Large intestine (tissue), 3 donors: Measurements from ENCODE around the gene COLQ. TPM values are rescaled to one million over a fixed set of nuclear protein-coding genes. Genes with fewer than 3 reads are reported as not detected.
"Not testable (repeated sequence)": the region's sequence is repeated elsewhere in the genome, so short reads cannot be mapped to it uniquely, and the experiment has no call there.

Experiments
- DNase-seq, 2 donors: peaks; one replicate each; pipeline versions ENCODE4 v3.0.0 to v3.0.0-alpha.2; 2013
- H3K27ac ChIP-seq: one replicate; pipeline ENCODE4 v1.5.1; 2013; ENCODE audit warnings: low read length
- H3K27me3 ChIP-seq: 2 replicates; pipeline ENCODE4 v1.6.1; 2013; ENCODE audit warnings: low read length; ENCODE audit not compliant: control insufficient read depth, insufficient read depth
- H3K36me3 ChIP-seq: 2 replicates; pipeline ENCODE4 v1.6.1; 2013; ENCODE audit warnings: low read length; ENCODE audit not compliant: control insufficient read depth, insufficient read depth
- H3K4me1 ChIP-seq: one replicate; pipeline ENCODE4 v1.6.1; 2013; ENCODE audit warnings: low read length; ENCODE audit not compliant: control insufficient read depth, insufficient read depth
- H3K4me3 ChIP-seq: one replicate; pipeline ENCODE4 v1.5.1; 2013; ENCODE audit warnings: low read length
- H3K9me3 ChIP-seq: one replicate; pipeline ENCODE4 v1.6.1; 2013; ENCODE audit warnings: mild to moderate bottlenecking, low read depth, low read length, moderate library complexity; ENCODE audit not compliant: control insufficient read depth
- WGBS: methylation state at CpG from one replicate; pipeline ENCODE4 v1.1.5; 2013; ENCODE audit warnings: low lambda C conversion rate; ENCODE audit not compliant: insufficient coverage; 5-methylcytosine and 5-hydroxymethylcytosine counted together
- polyA plus RNA-seq: library from polyadenylated mRNA; unstranded; fragments of 120-200 nt; gene quantifications from one replicate; pipeline ENCODE4 v1.2.1, GENCODE V29; 2013

Gene COLQ
- polyA plus RNA-seq, 1 donor: 4.7 TPM

- no peak overlapping the region for H3K27ac ChIP-seq
- no peaks in the 10 kb centered on the region for H3K9me3 ChIP-seq
- no peak overlapping the region for H3K4me3 ChIP-seq
- H3K36me3 ChIP-seq: no peaks in the 10 kb centered on the region
- DNase-seq: no peak
- H3K27me3 ChIP-seq: no peaks in the 10 kb centered on the region
- no peaks in the 10 kb centered on the region for H3K4me1 ChIP-seq
- WGBS: no CpG with 5 or more reads among the region's 4 CpGs
Observed at GRCh38 chr3:15492847-15493360, 28.6 kb downstream of the COLQ start.

- peaks cover 5% of the 10 kb centered on the region for H3K36me3 ChIP-seq
- H3K9me3 ChIP-seq: no peaks in the 10 kb centered on the region
- no peak overlapping the region for H3K4me3 ChIP-seq
- H3K27ac ChIP-seq: no peak overlapping the region
- H3K4me1 ChIP-seq: no peaks in the 10 kb centered on the region
- no peaks in the 10 kb centered on the region for H3K27me3 ChIP-seq
- DNase-seq: no peak
- no CpG with 5 or more reads among the region's 8 CpGs for WGBS
Observed at GRCh38 chr3:15491143-15491542, 30.4 kb downstream of the COLQ start.

- Histone ChIP-seq H3K4me3 (no peak overlapping the region), H3K27ac (no peak overlapping the region), H3K36me3 (peaks cover 5% of the 10 kb centered on the region), H3K9me3 (no peaks in the 10 kb centered on the region), H3K4me1 (no peaks in the 10 kb centered on the region), H3K27me3 (no peaks in the 10 kb centered on the region)
- WGBS: no CpG with 5 or more reads among the region's 2 CpGs
- DNase-seq: no peak
Observed at GRCh38 chr3:15490158-15490557, 31.3 kb downstream of the COLQ start.

GRCh38 chr3:15488002-15488401 is 33.5 kb downstream of the COLQ start:
- Histone ChIP-seq H3K27me3 (no peaks in the 10 kb centered on the region), H3K9me3 (no peaks in the 10 kb centered on the region), H3K4me3 (no peak overlapping the region), H3K27ac (no peak overlapping the region), H3K4me1 (no peaks in the 10 kb centered on the region), H3K36me3 (peaks cover 5% of the 10 kb centered on the region)
- WGBS: 100% methylated on average over 1 of the region's 9 CpGs
- DNase-seq: no peak

- no peak overlapping the region for H3K27ac ChIP-seq
- H3K9me3 ChIP-seq: no peaks in the 10 kb centered on the region
- WGBS: 90% methylated on average over 2 of the region's 4 CpGs
- H3K4me1 ChIP-seq: no peaks in the 10 kb centered on the region
- DNase-seq: no peak
- H3K4me3 ChIP-seq: no peak overlapping the region
- H3K27me3 ChIP-seq: no peaks in the 10 kb centered on the region
- peaks cover 5% of the 10 kb centered on the region for H3K36me3 ChIP-seq
Observed at GRCh38 chr3:15486979-15487378, 34.5 kb downstream of the COLQ start.

- no peak for DNase-seq
- H3K4me1 ChIP-seq: no peaks in the 10 kb centered on the region
- H3K9me3 ChIP-seq: no peaks in the 10 kb centered on the region
- WGBS: no CpG with 5 or more reads among the region's 2 CpGs
- peaks cover 5% of the 10 kb centered on the region for H3K36me3 ChIP-seq
- no peak overlapping the region for H3K4me3 ChIP-seq
- H3K27ac ChIP-seq: no peak overlapping the region
- no peaks in the 10 kb centered on the region for H3K27me3 ChIP-seq
Observed at GRCh38 chr3:15486020-15486419, 35.5 kb downstream of the COLQ start.

- not testable (repeated sequence) for H3K36me3 ChIP-seq, H3K9me3 ChIP-seq, H3K27me3 ChIP-seq, H3K4me1 ChIP-seq, DNase-seq, H3K27ac ChIP-seq, H3K4me3 ChIP-seq
- 82% methylated on average over 3 of the region's 6 CpGs for WGBS
Observed at GRCh38 chr3:15484551-15484950, 37.0 kb downstream of the COLQ start.

- H3K36me3 ChIP-seq: no peaks in the 10 kb centered on the region
- H3K4me1 ChIP-seq: no peaks in the 10 kb centered on the region
- H3K4me3 ChIP-seq: no peak overlapping the region
- no peaks in the 10 kb centered on the region for H3K27me3 ChIP-seq
- H3K9me3 ChIP-seq: no peaks in the 10 kb centered on the region
- no peak for DNase-seq
- no peak overlapping the region for H3K27ac ChIP-seq
Observed at GRCh38 chr3:15479400-15480224, 41.9 kb downstream of the COLQ start.

- WGBS: no CpG with 5 or more reads among the region's 5 CpGs
- Histone ChIP-seq H3K9me3 (no peaks in the 10 kb centered on the region), H3K27ac (no peak overlapping the region), H3K4me1 (no peaks in the 10 kb centered on the region), H3K4me3 (no peak overlapping the region), H3K27me3 (no peaks in the 10 kb centered on the region), H3K36me3 (no peaks in the 10 kb centered on the region)
- no peak for DNase-seq
Observed at GRCh38 chr3:15478640-15478979, 42.9 kb downstream of the COLQ start.

- H3K4me1 ChIP-seq: no peaks in the 10 kb centered on the region
- H3K27ac ChIP-seq: no peak overlapping the region
- H3K4me3 ChIP-seq: no peak overlapping the region
- WGBS: 100% methylated on average over 1 of the region's 6 CpGs
- no peaks in the 10 kb centered on the region for H3K27me3 ChIP-seq
- no peaks in the 10 kb centered on the region for H3K36me3 ChIP-seq
- no peak for DNase-seq
- H3K9me3 ChIP-seq: no peaks in the 10 kb centered on the region
Observed at GRCh38 chr3:15477951-15478639, 43.4 kb downstream of the COLQ start.
